IPS-18c (cell line): ENCODE measurements around the gene BLOC1S2.

Experiments used
- H3K4me3 ChIP-seq: 2 replicates; pipeline ENCODE4 v1.7.0; 2013; ENCODE audit warnings: low read depth, mild to moderate bottlenecking, low read length, moderate library complexity; ENCODE audit not compliant: insufficient read depth
- H3K9me3 ChIP-seq: one replicate; pipeline ENCODE4 v1.6.1; 2013; ENCODE audit warnings: mild to moderate bottlenecking, low read length, moderate library complexity; ENCODE audit not compliant: control insufficient read depth, insufficient read depth

BLOC1S2 gene

GRCh38 chr10:100238429-100238828 is 48.1 kb downstream of the BLOC1S2 start:
- no peaks in the 10 kb centered on the region for H3K9me3 ChIP-seq

GRCh38 chr10:100232101-100232500 is 54.4 kb downstream of the BLOC1S2 start:
- no peak overlapping the region for H3K4me3 ChIP-seq
- no peaks in the 10 kb centered on the region for H3K9me3 ChIP-seq

More at GRCh38 chr10:100238429-100238828, 48.1 kb downstream of the BLOC1S2 start:
- no peak overlapping the region for H3K4me3 ChIP-seq

GRCh38 chr10:100229819-100230422 is 56.6 kb downstream of the BLOC1S2 start:
- peak overlapping the region; percentile 98 for H3K4me3 ChIP-seq

GRCh38 chr10:100223879-100224278 is 62.6 kb downstream of the BLOC1S2 start:
- H3K4me3 ChIP-seq: no peak overlapping the region
- H3K9me3 ChIP-seq: no peaks in the 10 kb centered on the region

More at GRCh38 chr10:100229819-100230422, 56.6 kb downstream of the BLOC1S2 start:
- no peaks in the 10 kb centered on the region for H3K9me3 ChIP-seq
